Lung (tissue), 16 donors: Measurements from ENCODE around the gene SLC30A7. TPM values are rescaled to one million over a fixed set of nuclear protein-coding genes. Genes with fewer than 3 reads are reported as not detected.
A peak's percentile ranks its signal among the peaks of the same experiment; 100 is the strongest.

ENCODE experiments used
- ATAC-seq: fragments of 200-7000 bp; cut with Tn5 transposase; one replicate; pipeline ENCODE4 v1.9.1; 2020; ENCODE audit warnings: moderate number of reproducible peaks; ENCODE audit not compliant: insufficient read depth, low FRiP score
- DNase-seq, 3 donors: peaks; one replicate each; pipeline ENCODE4 v3.0.0-alpha.2; 2013 to 2017
- H3K27ac ChIP-seq, 2 donors: one replicate each; pipeline ENCODE4 v1.5.1; 2013; ENCODE audit warnings: mild to moderate bottlenecking in 2 of 2, moderate library complexity in 2 of 2, control low read depth in 1 of 2, inconsistent platforms in 1 of 2, low read depth in 1 of 2, low read length in 1 of 2
- H3K27me3 ChIP-seq, 3 donors: one replicate each; pipeline ENCODE4 v1.5.1; 2013; ENCODE audit warnings: low read length in 2 of 3; ENCODE audit not compliant: control insufficient read depth in 3 of 3, insufficient read depth in 3 of 3
- H3K36me3 ChIP-seq, 4 donors: one replicate each; pipeline ENCODE4 v1.5.1; 2013; ENCODE audit warnings: low read length in 4 of 4, mild to moderate bottlenecking in 1 of 4, moderate library complexity in 1 of 4; ENCODE audit not compliant: control insufficient read depth in 4 of 4, insufficient read depth in 4 of 4
- H3K4me1 ChIP-seq, 5 donors: one replicate each; pipeline ENCODE4 v1.5.1; 2013; ENCODE audit warnings: low read length in 5 of 5, mild to moderate bottlenecking in 2 of 5, moderate library complexity in 1 of 5; ENCODE audit not compliant: control insufficient read depth in 5 of 5, insufficient read depth in 5 of 5
- H3K4me3 ChIP-seq: one replicate; pipeline ENCODE4 v1.5.1; 2013; ENCODE audit warnings: mild to moderate bottlenecking, control low read depth, moderate library complexity
- H3K9ac ChIP-seq, 2 donors: one replicate each; pipeline ENCODE4 v1.5.1; 2013; ENCODE audit warnings: low read length in 2 of 2, control low read depth in 1 of 2; ENCODE audit not compliant: insufficient read depth in 1 of 2
- H3K9me3 ChIP-seq, 4 donors: one replicate each; pipeline ENCODE4 v1.5.1; 2013; ENCODE audit warnings: low read length in 3 of 4, mild to moderate bottlenecking in 1 of 4, moderate library complexity in 1 of 4; ENCODE audit not compliant: control insufficient read depth in 4 of 4, insufficient read depth in 3 of 4
- CTCF ChIP-seq: IDR thresholded peaks from 2 replicates; pipeline ENCODE4 v1.5.1; 2012; ENCODE audit warnings: mild to moderate bottlenecking; ENCODE audit errors: control extremely low read depth, extremely low read depth
- WGBS, 2 donors: extraction: QIAGEN DNeasy Blood & Tissue Kit; methylation state at CpG; one replicate each; pipeline ENCODE4 v1.1.7; 2013; 5-methylcytosine and 5-hydroxymethylcytosine counted together
- long read RNA-seq, 5 donors: transcript quantifications; one replicate each; lab custom pipeline, GENCODE V29; 2026
- polyA plus RNA-seq, 2 donors: library from polyadenylated mRNA; stranded (reverse); fragments of 200-250 nt; gene quantifications; one replicate each; pipeline ENCODE4 v1.2.1, GENCODE V29; 2013
- total RNA-seq, 2 donors: library from RNA; depleted of rRNA in 1 of 2; stranded (reverse); fragments of >200 nt in 1 of 2; gene quantifications; one replicate each; pipeline ENCODE4 v1.2.1, GENCODE V29; 2014 to 2021
- donor health status: control.
- donor health status: control.
- donor health status: Bipolar disorder and iron deficiency.
- donor health status: healthy.
- donor health status: DM: yes; HTN: yes; CAD: no.

The SLC30A7 gene
- 10 to 100 TPM; 31.5 to 33.9 TPM for total RNA-seq
- 1 to 10 TPM; 7.6 to 7.7 TPM for polyA plus RNA-seq
- long read RNA-seq, donor 1, full-length matches to known transcripts = 3 of 3 reads
- long read RNA-seq, donor 1, partial matches to known transcripts = 0 of 3 reads
- long read RNA-seq, donor 1, other reads (novel, unspliced or antisense) = 0 of 3 reads
- long read RNA-seq, donor 2, full-length matches to known transcripts = 1 of 1 reads
- long read RNA-seq, donor 2, partial matches to known transcripts = 0 of 1 reads
- long read RNA-seq, donor 2, other reads (novel, unspliced or antisense) = 0 of 1 reads
- long read RNA-seq, donor 3, partial matches to known transcripts = 0 of 1 reads
- long read RNA-seq, donor 3, other reads (novel, unspliced or antisense) = 0 of 1 reads
- long read RNA-seq, donor 4, full-length matches to known transcripts = 2 of 2 reads
- long read RNA-seq, donor 4, partial matches to known transcripts = 0 of 2 reads
- long read RNA-seq, donor 4, other reads (novel, unspliced or antisense) = 0 of 2 reads
- long read RNA-seq, donor 5, full-length matches to known transcripts = 4 of 4 reads
- long read RNA-seq, donor 5, partial matches to known transcripts = 0 of 4 reads
- long read RNA-seq, donor 5, other reads (novel, unspliced or antisense) = 0 of 4 reads

GRCh38 chr1:100895540-100896480 is at the start of gene SLC30A7:
Gene SLC30A7, plus strand, starts transcription at chr1:100896090. Its CDS starts 173 bp downstream, at chr1:100896263.
- H3K4me3 ChIP-seq = peak within 1 kb of the TSS; percentile 85
- peak within 1 kb of the TSS; percentile 91 to 97 for H3K27ac ChIP-seq
- peak within 1 kb of the TSS; percentile 93 to 94 for H3K9ac ChIP-seq
- TF ChIP-seq CTCF = no peak
- ATAC-seq (peak; percentile 95), DNase-seq (peak; percentile 95 to 96 (median 95))
- 0% methylated on average over 60 to 62 of the region's 62 CpGs for WGBS, 2 donors
- H3K4me1 ChIP-seq = peaks cover 0 to 29% (median 8%) of the 10 kb centered on the region in 5 donors
- peaks cover 0 to 13% (median 5%) of the 10 kb centered on the region in 4 donors for H3K36me3 ChIP-seq
- no peaks in the 10 kb centered on the region for H3K27me3 ChIP-seq
- H3K9me3 ChIP-seq = no peaks in the 10 kb centered on the region

GRCh38 chr1:100847361-100848082 is 48.4 kb upstream of the SLC30A7 start:
- no peaks in the 10 kb centered on the region for H3K9me3 ChIP-seq
- no peak overlapping the region for H3K4me3 ChIP-seq
- no peaks in the 10 kb centered on the region for H3K36me3 ChIP-seq
- no peaks in the 10 kb centered on the region for H3K27me3 ChIP-seq
- ATAC-seq = no peak
- H3K27ac ChIP-seq = no peak overlapping the region
- TF ChIP-seq CTCF = no peak
- peak in 2 of 3 donors; percentile 45 to 50 for DNase-seq
- peak overlapping the region in 1 of 2 donors; percentile 36 for H3K9ac ChIP-seq
- H3K4me1 ChIP-seq = peaks cover 0 to 1% (median 0%) of the 10 kb centered on the region in 5 donors
- 11 to 29% methylated on average over 2 of the region's 2 CpGs for WGBS, 2 donors

- no peak overlapping the region for H3K9ac ChIP-seq
- no peak overlapping the region for H3K27ac ChIP-seq
- TF ChIP-seq CTCF = no peak
- no peaks in the 10 kb centered on the region for H3K27me3 ChIP-seq
- H3K4me3 ChIP-seq = no peak overlapping the region
- DNase-seq (no peak), ATAC-seq (no peak)
- H3K36me3 ChIP-seq = no peaks in the 10 kb centered on the region
- H3K9me3 ChIP-seq = peaks cover 0 to 3% (median 0%) of the 10 kb centered on the region in 4 donors
- WGBS, 2 donors = 85 to 91% methylated on average over 5 of the region's 5 CpGs
- peaks cover 0 to 1% (median 0%) of the 10 kb centered on the region in 5 donors for H3K4me1 ChIP-seq
Measured at GRCh38 chr1:100851726-100852125, 44.2 kb upstream of the SLC30A7 start.
